Mammary microvascular endothelial cell (primary cell): ENCODE results near the gene DAZAP2. TPM values are rescaled to one million over a fixed set of nuclear protein-coding genes. Genes with fewer than 3 reads are reported as not detected.

Source experiments
- total RNA-seq: library from RNA; depleted of rRNA; stranded (reverse); fragments of >200 nt; gene quantifications from 2 replicates; pipeline ENCODE4 v1.2.3, GENCODE V29; 2015

Gene DAZAP2
- 210 and 217 TPM in 2 replicates for total RNA-seq

DNA sequence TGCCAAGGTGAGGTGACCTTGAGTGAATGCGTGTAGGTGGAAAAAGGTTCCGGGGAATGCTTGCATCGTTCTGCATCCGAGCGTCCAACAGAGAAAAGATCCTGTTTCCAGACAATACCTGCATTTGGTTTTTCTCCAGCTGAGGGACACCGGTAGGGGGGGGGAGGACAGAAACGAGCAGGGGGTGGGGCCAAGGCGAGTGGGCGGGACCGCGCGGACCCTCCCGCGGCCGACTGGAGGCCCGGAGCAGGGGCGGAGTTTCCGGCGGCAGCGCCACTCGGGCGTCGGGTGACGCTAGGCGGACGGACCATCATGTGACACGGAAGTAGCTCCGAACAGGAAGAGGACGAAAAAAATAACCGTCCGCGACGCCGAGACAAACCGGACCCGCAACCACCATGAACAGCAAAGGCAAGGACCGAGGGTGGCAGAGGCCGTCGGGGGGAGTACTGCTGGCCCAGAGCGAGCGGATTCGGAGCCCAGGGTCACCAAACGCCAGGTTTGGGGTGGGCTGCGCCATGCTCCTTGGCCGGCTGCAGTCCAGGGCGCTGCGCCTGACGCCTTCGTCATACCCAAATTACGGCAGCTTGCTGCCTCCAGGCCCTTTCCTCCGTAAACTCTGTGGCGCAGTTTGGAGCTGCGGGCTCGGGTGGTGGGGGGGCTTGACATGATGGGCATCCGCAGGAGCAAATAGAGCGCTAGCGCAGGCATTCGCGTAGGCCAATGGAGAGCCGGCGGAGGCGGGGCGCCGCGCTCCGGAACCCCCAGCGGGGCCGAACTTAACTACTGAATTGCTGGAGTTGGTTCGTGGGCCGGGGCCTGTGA lies at the start of gene DAZAP2:
Gene DAZAP2 (plus strand): TSS at position 317 of the 825 bp plus-strand sequence. CDS start 82 bp downstream, at position 399.

DNA sequence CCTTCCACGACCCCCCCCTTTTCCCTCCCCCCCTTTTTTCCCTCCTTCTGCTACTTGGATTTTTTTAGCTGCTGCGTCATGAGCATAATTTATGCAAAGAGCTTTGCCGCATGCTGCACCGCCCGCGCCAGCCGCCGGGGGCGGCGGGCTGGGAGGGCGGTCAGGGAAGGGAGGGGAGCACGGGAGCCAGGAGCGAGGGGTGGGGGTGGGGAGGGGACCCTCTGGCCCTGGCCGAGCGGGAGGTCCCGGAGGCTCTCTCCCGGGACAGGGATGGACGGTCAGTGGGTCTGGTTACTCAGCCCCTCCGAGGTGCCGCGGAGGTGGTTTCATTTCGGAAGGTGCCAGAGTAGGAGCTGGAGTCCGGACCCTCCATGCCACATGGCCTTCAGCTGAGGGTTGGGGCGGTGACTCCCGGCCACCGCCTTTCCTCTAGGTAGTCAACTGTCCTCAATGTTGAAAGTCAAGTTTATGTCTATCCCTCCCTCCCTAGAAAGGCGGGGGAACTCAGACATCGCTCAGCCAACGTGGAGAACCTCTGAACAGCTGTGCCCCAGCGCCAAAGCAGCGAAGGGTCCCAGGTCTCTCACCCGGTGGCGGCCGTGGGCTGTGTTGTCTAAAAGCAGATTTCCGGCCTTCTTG lies 20.5 kb upstream of the DAZAP2 start, which contains the start of gene POU6F1:
Gene POU6F1 (minus strand): TSS at position 95 of the 639 bp plus-strand sequence. CDS start 11,226 bp downstream, outside the sequence.

DNA sequence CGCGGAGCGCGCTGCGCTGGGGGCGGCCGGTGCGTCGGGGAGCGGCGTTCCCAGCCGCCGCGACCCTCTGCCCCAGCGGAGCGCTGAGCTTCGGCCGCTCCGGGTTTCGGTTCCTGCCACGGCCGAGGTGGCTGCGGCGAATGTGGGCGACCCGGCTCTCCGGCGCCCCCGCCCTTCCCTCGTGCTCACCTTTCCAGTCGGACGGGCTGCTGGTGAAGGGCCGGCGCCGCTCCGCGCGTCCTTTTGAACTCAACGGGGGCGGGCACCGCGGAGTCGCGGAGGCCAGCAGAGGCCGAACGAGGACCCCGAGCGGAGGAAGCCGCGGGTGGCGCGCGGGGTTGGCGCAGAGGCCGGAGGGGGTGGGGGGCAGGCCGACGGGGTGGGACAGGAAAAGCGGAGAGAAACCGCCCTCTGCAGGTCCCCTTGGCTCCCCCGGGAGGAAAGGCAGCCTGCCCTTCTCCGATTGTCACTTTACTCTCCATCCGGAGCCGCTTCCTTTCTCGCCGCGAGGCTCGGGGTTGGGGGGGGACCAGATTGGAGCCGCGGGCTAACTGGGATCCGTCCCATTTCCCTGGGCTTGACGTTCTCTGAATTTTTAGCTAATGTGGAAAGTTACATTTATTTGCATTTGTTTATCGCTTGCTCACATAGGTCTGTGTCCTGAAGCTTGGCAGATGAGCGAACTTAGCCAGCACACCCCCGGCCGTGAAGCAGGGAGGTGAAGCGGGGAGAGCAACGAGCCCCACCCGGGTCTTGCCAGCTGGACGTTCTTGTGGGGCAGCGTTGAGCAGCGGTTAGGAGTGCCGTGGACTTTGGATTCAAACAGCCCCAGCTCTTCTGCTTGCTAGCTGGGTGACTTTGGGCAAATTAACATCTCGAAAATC lies 31.7 kb downstream of the DAZAP2 start, which contains the start of gene SMAGP:
Gene SMAGP (minus strand): TSS at position 349 of the 884 bp plus-strand sequence. CDS start 1,137 bp downstream, outside the sequence.

Other genes with a start within 250 kb of the DAZAP2 start
- gene SLC11A2, start 212.4 kb upstream of the DAZAP2 start, total RNA-seq: 20.5 and 23.7 TPM in 2 replicates
- 15.1 and 15.3 TPM in 2 replicates for gene LETMD1, start 190.5 kb upstream of the DAZAP2 start, total RNA-seq
- gene CSRNP2, start 155.2 kb upstream of the DAZAP2 start, total RNA-seq: 15.0 and 19.2 TPM in 2 replicates
- 8.3 and 9.5 TPM in 2 replicates for gene TFCP2, start 65.7 kb upstream of the DAZAP2 start, total RNA-seq
- gene POU6F1, start 20.8 kb upstream of the DAZAP2 start, total RNA-seq: 1.5 and 1.9 TPM in 2 replicates
- 36.0 and 40.8 TPM in 2 replicates for gene SMAGP, start 31.6 kb downstream of the DAZAP2 start, total RNA-seq
- not detected in 2 replicates for gene BIN2, start 85.3 kb downstream of the DAZAP2 start, total RNA-seq
- not detected in 2 replicates for gene CELA1, start 107.9 kb downstream of the DAZAP2 start, total RNA-seq
- gene GALNT6, start 152.6 kb downstream of the DAZAP2 start, total RNA-seq: 64.8 and 94.2 TPM in 2 replicates
- 1.2 and 1.9 TPM in 2 replicates for gene SLC4A8, start 186.0 kb downstream of the DAZAP2 start, total RNA-seq